ENCODE results near the gene MAML2. TPM values are rescaled to one million over a fixed set of nuclear protein-coding genes. Genes with fewer than 3 reads are reported as not detected.

Gene MAML2
- total and polyA plus RNA-seq, 4 donors = 0.56 to 2.1 (median 1.4) TPM

- Histone ChIP-seq H3K27ac (ENCODE audit: low read depth in 1 of 2, low read length in 2 of 2) (no peak overlapping the region), H3K4me1 (ENCODE audit: control insufficient read depth in 4 of 4, insufficient read depth in 4 of 4, low read length in 3 of 4) (peaks cover 0 to under 1% (median 0%) of the 10 kb centered on the region in 4 donors), H3K9ac (ENCODE audit: low read depth in 1 of 2, low read length in 2 of 2) (no peak overlapping the region), H3K9me3 (ENCODE audit: control insufficient read depth in 4 of 4, low read length in 3 of 4) (no peaks in the 10 kb centered on the region), H3K27me3 (ENCODE audit: control insufficient read depth in 4 of 4, insufficient read depth in 4 of 4, low read length in 3 of 4) (no peaks in the 10 kb centered on the region), H3K36me3 (ENCODE audit: control insufficient read depth in 4 of 4, insufficient read depth in 3 of 4, low read depth in 1 of 4, low read length in 3 of 4) (no peaks in the 10 kb centered on the region), H3K4me3 (ENCODE audit: low read depth in 1 of 3, low read length in 3 of 3) (no peak overlapping the region)
- DNase-seq (ENCODE audit: low spot score) = no peak
- TF ChIP-seq SP1 (IDR thresholded peaks at IDR 0.05) (no peak), EGR1 (IDR thresholded peaks at IDR 0.05; ENCODE audit: low read depth in 2 of 2) (no peak), RXRA (IDR thresholded peaks at IDR 0.05) (no peak), MAX (IDR thresholded peaks at IDR 0.05) (no peak), GABPA (IDR thresholded peaks at IDR 0.05 in 1 of 2, conservative IDR thresholded peaks at IDR 0.05 in 1 of 2) (no peak), HNF4G (IDR thresholded peaks at IDR 0.05) (no peak), FOXA1 (IDR thresholded peaks at IDR 0.05) (no peak), TAF1 (conservative IDR thresholded peaks at IDR 0.05) (no peak), JUND (IDR thresholded peaks at IDR 0.05) (no peak), ZBTB33 (IDR thresholded peaks at IDR 0.05) (no peak), YY1 (IDR thresholded peaks at IDR 0.05) (no peak), RAD21 (IDR thresholded peaks at IDR 0.05) (no peak)
- WGBS = 80% methylated on average over 2 of the region's 2 CpGs
Measured at GRCh38 chr11:96211436-96211835, 131.6 kb downstream of the MAML2 start.

- peak overlapping the region in 1 of 2 donors; percentile 36 for H3K9ac ChIP-seq (ENCODE audit: low read depth in 1 of 2, low read length in 2 of 2)
- H3K4me3 ChIP-seq (ENCODE audit: low read depth in 1 of 3, low read length in 3 of 3) = no peak overlapping the region
- TF ChIP-seq GABPA (IDR thresholded peaks at IDR 0.05 in 1 of 2, conservative IDR thresholded peaks at IDR 0.05 in 1 of 2) (peak in 1 of 2 donors; percentile 28), TAF1 (conservative IDR thresholded peaks at IDR 0.05) (no peak), HNF4G (IDR thresholded peaks at IDR 0.05) (no peak), SP1 (IDR thresholded peaks at IDR 0.05) (peak; percentile 13), ATF3 (IDR thresholded peaks at IDR 0.05) (no peak), CTCF (IDR thresholded peaks at IDR 0.05; ENCODE audit: low read depth, low read length, missing input control) (no peak), RAD21 (IDR thresholded peaks at IDR 0.05) (peak; percentile 29 to 39), FOXA1 (IDR thresholded peaks at IDR 0.05) (no peak), MAX (IDR thresholded peaks at IDR 0.05) (peak; percentile 44), EGR1 (IDR thresholded peaks at IDR 0.05; ENCODE audit: low read depth in 2 of 2) (peak in 1 of 2 donors; percentile 30)
- peak overlapping the region in 1 of 2 donors; percentile 39 for H3K27ac ChIP-seq (ENCODE audit: low read depth in 1 of 2, low read length in 2 of 2)
- H3K4me1 ChIP-seq (ENCODE audit: control insufficient read depth in 4 of 4, insufficient read depth in 4 of 4, low read length in 3 of 4) = no peaks in the 10 kb centered on the region
- no peaks in the 10 kb centered on the region for H3K9me3 ChIP-seq (ENCODE audit: control insufficient read depth in 4 of 4, low read length in 3 of 4)
- no peaks in the 10 kb centered on the region for H3K36me3 ChIP-seq (ENCODE audit: control insufficient read depth in 4 of 4, insufficient read depth in 3 of 4, low read depth in 1 of 4, low read length in 3 of 4)
- no peaks in the 10 kb centered on the region for H3K27me3 ChIP-seq (ENCODE audit: control insufficient read depth in 4 of 4, insufficient read depth in 4 of 4, low read length in 3 of 4)
- 55% methylated on average over 5 of the region's 5 CpGs for WGBS
- no peak for DNase-seq (ENCODE audit: low spot score)
Measured at GRCh38 chr11:96207459-96208449, 135.2 kb downstream of the MAML2 start.

Measured in liver (tissue), 9 donors.